Superior temporal gyrus (tissue), 1 donor: ENCODE results near the gene NEU1.
A peak's percentile ranks its signal among the peaks of the same experiment; 100 is the strongest.
"Not testable (repeated sequence)": the region's sequence is repeated elsewhere in the genome, so short reads cannot be mapped to it uniquely, and the experiment has no call there.

Experiments
- DNase-seq: peaks from one replicate; pipeline ENCODE4 v3.0.0-alpha.2; 2016; ENCODE audit errors: extremely low spot score

The NEU1 gene

GRCh38 chr6:31862344-31863235 is at the start of gene NEU1:
TSS of gene NEU1 (minus strand) at chr6:31862821. CDS start at chr6:31862776, 45 bp downstream.
- DNase-seq, result peak; percentile 100

DNA sequence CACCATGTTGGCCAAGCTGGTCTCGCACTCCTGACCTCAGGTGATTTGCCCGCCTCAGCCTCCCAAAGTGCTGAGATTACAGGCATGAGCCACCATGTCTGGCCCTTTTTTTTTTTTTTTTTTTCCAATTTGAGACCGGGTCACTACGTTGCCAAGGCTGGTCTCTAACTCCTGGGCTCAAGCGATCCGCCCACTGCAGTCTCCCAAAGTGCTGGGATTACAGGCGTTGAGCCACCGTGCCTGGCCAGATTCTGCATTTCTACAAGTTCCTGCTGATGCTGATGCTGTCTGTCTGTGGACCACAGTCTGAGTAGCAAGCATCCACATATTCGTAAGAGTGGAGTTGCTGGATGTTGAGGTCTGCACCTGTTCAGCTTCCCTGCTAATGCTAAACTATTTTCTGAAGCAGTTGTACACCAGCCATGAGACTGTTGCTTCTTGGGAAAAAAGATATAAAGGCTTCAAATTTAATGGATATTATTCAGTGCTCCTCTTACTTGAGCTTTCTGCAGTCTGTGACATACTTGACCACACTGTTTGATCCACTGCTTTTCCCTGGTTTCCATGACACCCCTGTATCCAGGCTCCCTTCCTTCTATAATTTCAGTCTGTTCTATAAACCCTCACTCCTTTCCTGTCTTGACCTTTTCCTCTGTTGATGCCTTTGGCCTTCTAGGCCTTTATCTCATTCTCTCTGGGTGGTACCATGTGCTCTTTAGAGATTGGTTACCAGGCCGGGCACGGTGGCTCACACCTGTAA is 49.4 kb upstream of the NEU1 start:
- no peak for DNase-seq

- not testable (repeated sequence) for DNase-seq
Measured at GRCh38 chr6:31909298-31909697, 46.7 kb upstream of the NEU1 start.

- DNase-seq, result no peak
Measured at GRCh38 chr6:31908791-31909190, 46.2 kb upstream of the NEU1 start.

- not testable (repeated sequence) for DNase-seq
Measured at GRCh38 chr6:31908255-31908654, 45.6 kb upstream of the NEU1 start.

DNA sequence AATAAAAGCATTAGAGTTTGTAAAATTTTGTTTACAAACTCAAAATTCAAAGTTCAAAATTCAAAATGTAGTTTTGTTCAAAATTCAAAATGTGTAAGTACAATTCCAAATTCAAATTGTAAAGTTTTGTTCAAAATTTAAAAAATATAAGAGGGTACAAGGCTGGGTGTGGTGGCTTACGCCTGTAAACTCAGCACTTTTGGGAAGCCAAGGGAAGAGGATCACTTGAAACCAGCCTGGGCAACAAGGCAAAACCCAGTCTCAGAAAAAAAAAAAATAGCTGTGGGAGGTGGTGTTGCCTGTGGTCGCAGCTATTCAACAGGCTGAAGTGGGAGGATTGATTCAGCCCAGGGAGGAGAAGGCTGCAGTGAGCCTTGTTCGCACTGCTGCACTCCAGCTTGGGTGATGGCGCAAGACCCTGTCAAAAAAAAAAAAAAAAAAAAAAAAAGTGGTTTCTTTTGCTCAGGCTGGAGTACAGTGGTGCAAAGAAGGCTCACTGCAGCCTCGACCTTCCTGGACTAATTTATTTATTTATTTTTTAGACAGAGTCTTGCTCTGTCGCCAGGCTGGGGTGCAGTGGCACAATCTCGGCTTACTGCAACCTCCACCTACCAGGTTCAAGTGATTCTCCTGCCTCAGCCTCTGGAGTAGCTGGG is 44.7 kb upstream of the NEU1 start:
- no peak for DNase-seq

GRCh38 chr6:31906727-31907126 is 44.1 kb upstream of the NEU1 start:
- DNase-seq, result not testable (repeated sequence)

DNA sequence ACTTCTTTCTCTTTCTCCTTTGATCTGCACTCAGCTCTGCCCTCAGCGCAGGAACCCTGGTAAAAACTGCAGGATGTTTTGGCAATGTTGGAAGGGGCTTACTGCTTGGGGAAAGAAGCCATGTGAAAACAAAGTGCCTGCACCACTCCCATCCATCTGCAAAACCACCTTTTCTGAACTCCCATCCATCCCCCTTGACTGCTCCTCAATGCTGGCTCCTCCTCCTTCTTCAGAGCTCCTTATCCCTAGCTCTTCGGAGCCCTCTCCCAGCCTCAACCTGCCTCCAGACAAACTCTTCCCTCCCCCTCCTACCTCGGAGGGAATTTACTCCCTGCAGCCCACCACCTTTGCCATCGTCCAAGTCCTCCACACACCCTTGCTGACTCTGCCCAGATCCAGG is 43.5 kb upstream of the NEU1 start:
- DNase-seq, result no peak

DNA sequence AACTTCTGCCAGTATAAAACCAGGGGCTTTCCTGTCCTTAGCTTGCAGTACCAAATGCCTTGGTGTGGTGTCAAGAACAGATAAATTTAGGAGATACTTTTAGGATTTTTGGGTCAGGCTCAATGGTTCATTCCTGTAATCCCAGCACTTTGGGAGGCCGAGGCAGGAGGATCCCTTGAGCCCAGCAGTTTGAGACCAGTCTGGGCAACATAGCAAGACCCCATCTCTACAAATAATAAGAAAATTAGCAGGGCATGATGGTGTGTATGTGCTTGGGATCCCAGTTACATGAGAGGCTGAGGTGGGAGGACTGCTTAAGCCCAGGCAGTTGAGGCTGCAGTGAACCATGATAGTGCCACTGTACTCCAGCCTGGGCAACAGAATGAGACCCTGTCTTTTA is 42.4 kb upstream of the NEU1 start:
- DNase-seq, result no peak

DNA sequence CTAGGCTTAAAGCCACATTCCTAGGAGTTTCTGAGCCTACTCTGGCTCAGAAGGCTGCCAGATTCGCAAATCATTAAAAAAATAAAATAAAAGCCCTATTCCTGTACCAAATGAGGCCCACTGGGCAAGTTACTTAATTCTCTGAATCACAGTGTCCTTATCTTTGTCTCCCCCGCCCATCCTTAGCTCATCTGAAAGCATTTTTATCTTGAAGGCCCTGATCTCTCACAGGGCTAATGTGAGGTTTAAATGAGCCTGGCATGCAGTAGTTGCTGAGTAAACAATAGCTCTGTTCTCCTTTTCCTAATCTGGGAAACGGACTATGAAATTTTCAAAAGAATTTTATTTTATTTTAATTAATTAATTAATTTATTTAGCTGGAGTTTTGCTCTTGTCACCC is 41.3 kb upstream of the NEU1 start:
- DNase-seq, result no peak

DNA sequence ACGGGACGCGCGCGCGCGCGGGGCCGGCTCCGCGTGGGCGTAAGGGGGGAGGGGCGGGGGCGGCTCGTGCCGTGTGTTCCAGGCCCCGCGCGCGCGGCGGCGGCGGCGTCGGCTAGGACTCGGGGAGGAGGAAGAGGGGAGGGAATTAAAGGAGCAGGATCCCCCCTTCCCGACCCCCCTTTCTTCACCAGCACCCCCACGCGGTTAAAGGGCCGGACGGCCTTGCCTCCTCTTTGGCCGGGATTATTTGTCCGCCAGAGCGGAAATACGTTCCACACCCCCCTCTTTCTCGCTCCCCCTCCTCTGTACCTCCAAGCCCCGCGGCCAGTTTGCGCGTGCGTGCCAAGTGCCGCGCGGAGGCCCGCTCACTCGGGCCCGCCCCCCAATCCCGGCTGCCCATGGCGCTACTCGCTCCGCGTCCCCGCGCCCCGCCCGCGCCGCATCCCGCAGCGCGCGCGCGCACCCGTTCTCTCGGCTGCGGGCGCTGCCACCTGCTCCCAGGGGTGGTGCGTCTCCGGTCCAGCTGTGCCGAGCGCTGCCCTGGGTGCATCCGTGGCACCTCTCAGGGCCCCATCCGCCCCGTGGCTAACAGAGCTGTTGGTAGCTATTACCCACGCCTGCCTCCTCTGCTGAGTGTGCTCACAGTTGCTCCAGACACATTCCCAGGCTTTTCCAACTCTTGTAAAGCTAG is 39.5 kb upstream of the NEU1 start, which contains the start of gene ZBTB12:
ZBTB12 (minus strand) TSS at position 134 of the 691 bp plus-strand sequence. CDS start 781 bp downstream, outside the sequence.
- peak; percentile 97 for DNase-seq

GRCh38 chr6:31901415-31901952 is 38.9 kb upstream of the NEU1 start:
- DNase-seq, result peak; percentile 23

DNA sequence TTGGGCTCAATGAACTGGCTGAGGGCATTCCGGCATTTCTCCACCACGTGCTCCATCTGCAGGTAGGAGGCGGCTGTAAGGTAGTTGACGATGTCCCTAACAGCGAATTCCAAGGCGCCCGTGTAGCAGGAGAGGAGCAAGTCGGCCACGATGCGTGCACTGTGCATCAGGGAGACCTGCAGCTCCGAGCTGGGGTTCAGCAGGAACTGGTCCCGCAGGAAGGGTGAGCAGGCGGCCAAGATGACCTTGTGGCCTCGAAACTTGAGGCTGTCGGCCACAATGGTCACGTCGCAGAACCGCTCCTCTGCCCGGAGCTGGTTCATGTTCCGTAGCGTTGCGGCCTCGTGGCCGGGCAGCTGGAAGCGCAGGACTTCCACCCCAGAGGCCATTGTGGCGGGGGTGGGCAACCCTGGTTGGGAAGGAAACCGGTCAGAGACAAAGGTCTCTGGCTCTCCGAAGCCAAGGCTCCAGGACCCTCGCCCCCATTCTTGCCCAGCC is 38.3 kb upstream of the NEU1 start:
- DNase-seq, result peak; percentile 15

DNA sequence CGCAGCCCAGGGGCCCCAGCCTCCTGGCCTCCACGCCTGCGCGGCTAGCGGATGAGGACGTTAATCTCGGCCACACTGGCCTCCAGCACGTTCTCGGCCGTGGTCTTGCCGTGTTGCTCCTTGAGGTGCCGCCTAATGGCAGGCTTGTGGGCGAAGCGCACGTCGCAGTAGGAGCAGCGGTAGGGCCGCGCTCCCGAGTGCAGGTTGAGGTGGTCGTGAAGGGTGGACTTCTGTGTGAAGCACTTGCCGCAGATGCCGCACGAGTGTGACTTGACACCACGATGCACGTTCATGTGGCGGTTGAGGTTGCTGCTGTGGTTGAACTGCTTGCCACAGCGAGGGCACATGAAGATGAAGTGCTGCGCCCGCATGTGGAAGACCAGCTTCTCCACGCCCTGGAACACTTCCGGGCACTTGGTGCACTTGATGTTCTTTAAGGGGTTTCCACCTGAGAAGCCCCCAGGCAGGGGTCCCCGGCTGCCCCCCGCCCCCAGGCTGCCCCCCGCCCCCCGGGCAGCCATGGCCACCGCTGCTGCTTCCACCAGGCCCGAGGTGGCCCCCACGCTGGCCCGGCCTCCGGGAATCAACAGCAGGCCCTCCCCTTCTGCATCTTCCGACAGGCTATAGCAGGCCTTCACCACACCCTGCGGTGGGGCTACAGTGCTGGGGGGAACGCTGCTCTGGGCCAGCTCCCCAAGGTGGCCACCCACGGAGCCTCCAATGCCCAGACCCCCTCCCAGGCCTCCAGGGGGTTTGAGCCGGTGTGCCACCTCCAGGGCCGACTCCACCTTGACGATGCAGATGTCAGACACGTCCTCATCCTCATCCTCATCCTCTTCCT is 37.5 kb upstream of the NEU1 start:
- DNase-seq, result no peak

GRCh38 chr6:31899215-31899614 is 36.6 kb upstream of the NEU1 start:
- DNase-seq, result no peak

DNA sequence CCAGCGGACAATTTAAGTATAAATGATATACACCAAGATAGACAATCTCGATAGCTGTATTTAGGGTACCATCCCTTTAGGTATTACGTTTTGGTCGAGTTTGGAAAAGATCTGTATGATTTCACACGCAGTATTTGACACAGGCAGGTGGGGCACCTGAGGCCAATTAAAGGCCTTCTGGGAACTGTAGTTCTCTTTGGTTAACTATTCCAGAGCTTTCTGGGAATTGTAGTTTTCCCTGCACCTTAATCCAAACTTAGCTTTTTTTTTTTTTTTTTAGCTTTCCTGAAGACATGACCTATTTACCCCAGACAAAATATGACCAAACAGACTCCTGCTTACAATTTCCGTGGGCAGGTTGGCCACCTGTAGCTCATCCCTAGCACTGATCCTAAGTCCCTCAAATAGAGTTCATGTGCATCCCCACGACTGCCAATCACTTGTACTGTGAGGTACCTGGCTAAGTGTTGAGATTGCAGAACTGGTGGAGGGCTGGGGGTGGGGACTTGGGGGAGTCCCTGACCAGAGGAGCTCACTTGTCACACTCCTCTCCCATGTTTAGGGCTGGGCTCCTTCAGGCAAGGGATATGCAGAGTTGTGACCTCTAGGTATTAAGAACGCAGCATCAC is 35.9 kb upstream of the NEU1 start:
- DNase-seq, result peak; percentile 85

GRCh38 chr6:31897612-31898382 is 35.2 kb upstream of the NEU1 start, which contains the start of gene EHMT2:
TSS of gene EHMT2 (minus strand) at chr6:31897698. CDS start at chr6:31897677, 21 bp downstream.
- DNase-seq, result peak; percentile 94

DNA sequence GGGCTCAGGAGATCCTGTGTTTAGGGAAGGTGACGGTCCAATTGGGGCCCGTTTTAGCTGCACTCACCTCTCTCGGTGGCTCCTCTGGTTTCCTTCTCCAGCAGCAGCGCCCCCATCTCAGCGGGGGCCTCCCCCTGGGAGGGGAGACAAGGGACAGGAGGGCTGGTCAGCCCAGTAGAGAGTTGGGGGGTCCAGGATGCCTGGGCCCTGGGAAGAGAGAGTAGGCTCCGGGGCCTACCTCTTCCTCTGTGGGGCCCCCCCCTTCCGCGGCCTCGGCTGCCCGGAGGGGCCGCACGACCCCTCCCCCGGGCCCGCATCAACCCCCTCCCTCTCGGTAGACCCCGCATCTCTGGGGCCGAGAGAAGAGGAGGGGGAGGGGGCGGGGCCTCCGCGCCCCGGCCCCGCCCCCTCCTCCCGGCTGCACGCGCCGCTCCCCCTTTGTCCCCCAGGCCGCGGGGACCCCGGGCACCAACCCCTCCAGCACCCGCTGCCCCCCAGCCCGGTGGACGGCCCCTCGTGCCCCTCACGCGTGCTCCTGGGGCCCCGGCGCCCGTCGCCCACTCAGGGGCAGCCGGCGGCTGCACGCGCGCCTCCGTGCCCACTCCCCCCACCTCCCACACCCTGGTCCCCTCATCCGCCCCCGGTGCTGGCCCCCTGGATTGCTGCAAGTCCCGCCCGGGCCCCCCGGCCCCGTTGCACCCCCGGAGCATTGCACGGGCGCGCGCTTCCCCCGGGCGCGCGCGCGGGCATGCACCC is 34.4 kb upstream of the NEU1 start:
- no peak for DNase-seq
